NOMO-1 treated with DMSO at 0.1 percent for 48 hours (cell line): ENCODE measurements around the gene MSANTD4.
"Not testable (repeated sequence)": the region's sequence is repeated elsewhere in the genome, so short reads cannot be mapped to it uniquely, and the experiment has no call there.

Experiments
- DNase-seq: peaks from one replicate; lab custom pipeline; 2025; ENCODE audit not compliant: unreplicated experiment; lab: John Stamatoyannopoulos, UW

MSANTD4 gene

DNA sequence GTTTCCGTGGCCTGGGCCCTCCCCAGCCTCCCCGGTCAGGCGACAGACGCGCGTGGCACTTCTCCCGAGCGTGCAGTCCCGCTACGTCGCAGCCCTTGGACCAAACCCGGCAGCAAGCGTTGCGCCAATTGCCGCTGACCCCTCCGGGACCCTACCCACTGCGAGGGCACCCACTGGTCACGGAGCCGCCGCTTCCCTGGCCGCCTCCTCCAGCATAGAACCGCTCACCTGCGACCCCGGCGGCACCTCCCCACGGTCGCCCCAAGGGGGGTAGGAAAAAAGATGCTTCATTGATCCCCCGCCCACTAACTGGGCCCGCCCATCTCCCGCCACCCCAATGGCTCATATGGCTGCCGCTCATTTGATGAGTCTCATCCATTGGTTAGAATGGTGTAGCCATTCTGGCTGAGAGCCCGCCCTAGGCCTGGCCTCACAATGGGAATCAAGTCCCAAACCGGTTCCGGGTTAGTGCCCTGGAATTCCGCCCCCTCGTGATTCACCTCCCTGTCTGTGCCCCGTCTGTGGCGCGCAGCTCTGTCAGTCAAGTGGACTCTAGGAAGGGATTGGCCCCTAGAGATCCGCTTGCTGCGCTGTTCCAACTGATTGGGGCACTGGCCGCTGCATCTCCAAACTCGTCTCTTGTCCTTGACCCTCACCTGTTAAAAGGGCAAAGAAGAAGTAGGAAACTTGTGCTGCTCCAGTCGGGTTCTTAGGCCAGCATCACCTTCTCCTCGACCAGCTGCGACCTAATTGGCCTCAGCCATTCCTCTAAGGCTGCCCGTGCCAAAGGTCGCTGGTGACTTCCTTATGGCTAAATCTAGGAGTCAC lies at the start of gene MSANTD4:
TSS of gene MSANTD4 (minus strand) at position 274 of the 828 bp plus-strand sequence. CDS start 11,323 bp downstream, outside the sequence.
- DNase-seq: peak; percentile 99

DNA sequence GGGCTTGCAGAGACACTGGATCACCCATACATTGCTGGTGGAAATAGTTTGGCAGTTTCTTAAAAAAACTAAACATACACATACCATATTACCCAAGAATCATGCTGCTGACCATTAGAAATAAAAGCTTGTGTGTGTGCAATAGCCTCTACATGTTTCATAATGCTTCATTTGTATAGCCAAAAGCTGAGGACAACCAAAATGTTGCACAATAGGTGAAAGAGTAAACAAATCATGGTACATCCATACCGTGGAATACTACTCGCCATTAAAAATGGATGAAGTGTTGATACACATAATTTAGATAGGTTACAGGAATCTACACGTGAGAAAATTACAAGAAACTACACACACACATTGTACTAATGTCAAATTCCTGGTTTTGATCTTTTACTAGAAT lies 48.6 kb upstream of the MSANTD4 start:
- DNase-seq: no peak

DNA sequence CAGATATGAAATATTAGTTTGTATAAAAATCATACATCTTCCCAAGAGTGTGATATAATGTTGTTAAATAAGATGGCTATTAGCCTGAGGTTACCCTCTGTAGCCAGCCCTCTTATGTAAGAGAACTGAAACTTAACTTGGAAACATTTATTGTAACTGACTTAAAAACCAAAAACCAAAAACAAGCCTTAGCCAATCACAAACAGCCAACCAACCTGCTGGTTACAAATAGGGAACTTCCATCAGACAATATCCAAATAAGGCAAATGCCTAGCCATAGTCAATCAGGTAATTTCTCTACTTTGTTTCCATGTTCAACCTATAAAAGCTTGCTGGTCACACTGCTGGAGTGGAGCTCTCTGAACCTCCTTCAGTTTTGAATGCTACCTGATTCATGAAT lies 41.0 kb upstream of the MSANTD4 start:
- peak; percentile 28 for DNase-seq

DNA sequence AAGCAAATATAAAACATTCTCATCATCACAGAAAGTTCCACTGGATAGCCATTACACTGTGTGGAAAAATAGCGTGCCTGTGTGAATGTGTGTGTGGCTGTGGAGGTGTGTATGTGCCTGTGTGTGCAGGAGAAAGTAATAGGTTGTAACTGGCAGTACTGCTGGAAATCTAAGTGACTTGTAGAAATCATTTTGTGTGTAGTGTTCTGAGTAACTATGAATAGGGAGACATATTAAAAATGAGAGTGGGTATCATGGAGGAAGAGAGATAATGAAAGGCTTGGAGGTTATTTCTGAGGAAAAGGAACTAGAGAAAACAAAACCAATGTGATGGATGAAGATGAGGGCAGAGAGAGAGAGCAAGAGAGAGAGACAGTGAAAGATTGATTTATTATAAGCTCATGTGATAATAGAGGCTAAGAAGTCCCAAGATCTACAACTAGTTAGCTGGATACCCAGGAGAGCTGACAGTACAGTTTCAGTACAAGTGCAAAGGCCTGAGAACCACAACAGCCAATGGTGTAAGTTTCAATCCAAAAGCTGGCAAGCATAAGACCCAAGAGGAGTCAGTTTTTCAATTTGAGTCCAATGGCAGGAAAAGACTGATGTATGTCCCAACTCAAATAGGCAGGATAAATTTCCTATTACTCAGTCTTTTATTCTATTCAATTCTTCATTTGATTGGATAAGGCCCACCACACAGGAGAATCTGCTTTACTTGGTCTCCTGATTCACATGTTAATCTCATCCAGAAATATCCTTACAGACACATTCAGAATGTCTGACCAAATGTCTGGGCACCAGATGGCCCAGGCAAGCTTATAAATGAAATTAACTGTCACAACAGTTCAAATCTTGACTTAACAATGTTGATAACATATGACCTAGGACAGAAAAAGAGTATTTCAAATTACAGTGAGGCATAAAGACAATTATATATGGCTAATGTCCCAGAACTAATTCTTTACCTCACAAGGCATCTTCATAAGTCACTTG lies 40.2 kb upstream of the MSANTD4 start:
- DNase-seq: no peak

DNA sequence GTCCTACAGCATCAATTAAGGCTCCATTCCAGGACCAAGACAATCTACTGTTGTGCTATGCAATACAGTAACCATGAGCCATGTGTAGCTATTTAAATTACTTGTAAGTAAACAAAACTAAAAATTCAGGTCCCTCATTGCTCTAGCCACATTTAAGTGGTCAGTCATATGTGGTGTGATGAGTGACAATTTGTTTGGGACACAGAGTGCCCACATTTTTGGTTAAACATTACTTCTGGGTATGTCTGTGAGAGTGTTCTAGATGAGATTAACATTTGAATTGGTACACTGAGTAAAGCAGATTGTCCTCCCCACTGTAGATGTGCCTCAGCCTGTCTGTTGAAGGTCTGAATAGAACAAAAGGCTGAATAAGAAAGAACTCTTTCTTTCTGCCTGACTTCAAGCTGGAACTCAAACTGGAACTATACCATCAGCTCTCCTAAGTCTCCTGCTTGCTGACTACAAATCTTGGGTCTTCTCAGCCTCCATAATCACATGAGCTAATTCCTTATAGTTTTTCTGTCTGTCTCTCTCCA lies 39.3 kb upstream of the MSANTD4 start:
- no peak for DNase-seq

DNA sequence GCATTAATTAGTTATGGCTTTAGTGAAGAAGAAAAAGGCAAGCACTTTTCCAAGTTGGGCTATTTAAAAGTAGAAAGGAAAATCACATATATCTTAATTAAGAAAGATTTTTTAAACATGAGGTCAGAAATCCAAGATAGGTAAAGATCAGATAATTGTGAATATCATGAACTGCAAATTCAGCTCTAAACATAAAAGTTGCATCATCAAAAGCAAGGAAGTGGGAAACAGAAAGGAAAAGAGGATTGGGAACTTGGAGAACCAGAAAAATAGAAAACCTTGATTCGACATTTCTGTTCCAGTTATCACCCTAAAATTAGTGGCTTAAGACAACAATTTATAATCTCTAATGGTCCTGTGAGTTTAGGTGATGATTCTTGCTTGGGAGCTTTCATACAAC lies 37.6 kb upstream of the MSANTD4 start:
- no peak for DNase-seq

DNA sequence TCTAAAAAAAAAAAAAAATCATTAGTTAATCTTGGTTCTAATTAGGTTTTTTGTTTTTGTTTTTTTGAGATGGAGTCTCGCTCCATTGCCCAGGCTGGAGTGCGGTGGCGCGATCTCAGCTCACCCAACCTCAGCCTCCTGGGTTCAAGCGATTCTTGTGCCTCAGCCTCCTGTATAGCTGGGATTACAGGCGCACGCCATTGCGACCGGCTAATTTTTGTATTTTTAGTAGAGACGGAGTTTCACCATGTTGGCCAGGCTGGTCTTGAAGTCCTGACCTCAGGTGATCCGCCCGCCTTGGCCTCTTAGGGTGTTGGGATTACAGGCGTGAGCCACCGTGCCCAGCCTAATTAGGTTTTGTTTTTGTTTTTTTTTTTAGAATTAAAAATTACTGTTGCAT lies 36.3 kb upstream of the MSANTD4 start:
- DNase-seq: not testable (repeated sequence)

DNA sequence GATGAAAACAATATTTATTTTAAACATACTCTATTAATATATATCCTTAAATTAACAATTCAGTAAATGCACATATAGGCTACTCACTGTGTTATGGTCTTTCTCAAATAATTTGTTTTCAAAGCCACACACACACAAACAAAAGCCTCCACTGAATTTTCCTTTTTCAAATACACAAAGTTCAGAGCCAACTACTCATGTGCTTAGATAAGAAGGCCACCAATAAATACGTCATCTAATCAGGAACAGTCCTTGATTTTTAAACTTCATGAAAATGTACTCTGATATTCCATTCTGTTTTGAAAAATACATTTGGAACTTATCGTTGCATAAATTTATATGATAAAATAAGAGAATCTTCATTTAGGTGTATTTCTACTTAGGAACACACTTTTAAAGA lies 29.1 kb upstream of the MSANTD4 start:
- no peak for DNase-seq

DNA sequence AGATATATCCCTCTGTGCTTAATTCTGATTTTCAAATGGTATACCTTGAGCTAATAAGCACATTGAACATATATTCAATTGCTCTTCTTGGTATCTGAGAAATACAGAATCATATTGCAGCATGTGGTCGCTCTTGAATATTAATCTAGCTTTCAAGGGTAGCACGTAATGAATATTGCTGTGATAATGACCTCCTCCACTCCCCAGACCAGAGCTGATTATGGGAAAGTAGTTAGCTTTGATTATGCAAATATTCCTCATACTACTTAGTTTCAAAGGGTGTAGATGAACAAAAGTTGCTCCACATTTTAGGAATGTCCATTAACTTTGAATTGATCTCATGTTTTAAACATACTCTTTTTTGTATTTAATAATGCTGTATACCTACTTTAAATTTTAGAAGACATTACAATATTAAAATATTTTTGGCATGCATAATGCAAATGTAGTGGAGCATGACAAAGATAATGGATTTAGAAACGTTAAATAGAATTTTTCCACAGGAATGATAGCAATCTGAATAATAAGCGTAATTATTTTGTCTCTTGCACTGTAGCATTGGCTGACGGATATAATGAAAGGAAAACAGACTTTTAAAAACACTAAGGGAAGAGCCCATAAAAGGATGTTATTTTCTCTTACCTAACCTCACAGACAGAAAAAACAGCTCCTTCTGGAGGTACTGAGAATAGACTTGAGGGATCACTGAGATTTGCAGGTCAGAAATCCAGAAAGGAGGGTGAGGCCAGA lies 27.9 kb upstream of the MSANTD4 start:
- DNase-seq: no peak

DNA sequence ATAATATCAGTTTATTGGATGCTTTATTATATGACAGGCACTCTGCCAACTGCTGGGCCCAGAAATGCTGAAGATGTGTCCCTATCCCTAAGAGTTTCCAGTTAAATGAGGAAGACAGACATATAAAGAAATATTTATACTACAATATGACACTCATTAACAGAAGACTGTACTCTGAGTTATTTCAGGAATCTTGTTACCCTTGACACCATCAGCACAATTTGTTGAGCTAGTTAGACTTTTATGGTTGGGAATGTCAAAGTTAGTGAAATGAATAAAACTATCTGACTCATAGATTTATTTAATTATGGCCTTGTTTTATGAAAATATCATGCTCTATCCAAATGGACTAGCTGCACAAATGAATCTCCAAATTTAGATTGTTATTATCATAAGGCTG lies 25.6 kb upstream of the MSANTD4 start:
- DNase-seq: no peak

DNA sequence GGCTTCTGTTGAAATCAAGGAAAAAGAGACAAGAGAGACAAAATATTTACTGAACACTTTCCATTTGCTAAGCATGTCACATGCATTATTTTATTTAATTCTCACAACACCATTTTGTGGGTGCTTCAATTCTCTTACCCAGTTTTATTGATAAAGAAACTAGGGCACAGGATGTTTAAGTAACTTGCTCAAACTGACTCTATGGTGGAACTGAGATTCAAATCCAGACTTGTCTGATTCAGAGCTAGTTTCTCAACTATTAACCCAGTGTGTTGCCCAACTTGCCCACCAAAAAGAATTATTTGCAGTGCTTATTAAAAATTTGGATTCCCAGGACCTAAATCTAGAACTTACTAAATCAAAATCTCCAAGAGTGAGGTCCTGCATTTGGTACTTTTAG lies 21.5 kb upstream of the MSANTD4 start:
- no peak for DNase-seq

DNA sequence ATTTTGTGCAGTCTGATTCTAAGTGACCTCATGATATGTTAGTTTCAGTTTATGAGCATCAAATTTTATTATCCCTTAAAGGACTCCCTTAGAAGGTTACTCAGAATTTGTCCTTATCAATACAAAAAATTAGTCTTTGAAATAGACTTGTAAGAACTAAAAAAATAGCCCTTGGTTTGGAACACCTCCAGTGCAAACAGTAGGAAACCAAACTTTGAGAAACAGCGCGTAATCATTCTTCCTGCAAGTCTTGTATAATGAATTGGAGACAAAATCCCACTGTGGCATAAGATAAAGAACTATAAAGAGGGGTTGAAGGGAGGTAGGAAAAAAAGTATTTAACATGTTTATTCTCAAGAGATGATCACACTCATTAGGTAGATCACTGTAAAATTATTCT lies 10.8 kb upstream of the MSANTD4 start:
- DNase-seq: no peak

DNA sequence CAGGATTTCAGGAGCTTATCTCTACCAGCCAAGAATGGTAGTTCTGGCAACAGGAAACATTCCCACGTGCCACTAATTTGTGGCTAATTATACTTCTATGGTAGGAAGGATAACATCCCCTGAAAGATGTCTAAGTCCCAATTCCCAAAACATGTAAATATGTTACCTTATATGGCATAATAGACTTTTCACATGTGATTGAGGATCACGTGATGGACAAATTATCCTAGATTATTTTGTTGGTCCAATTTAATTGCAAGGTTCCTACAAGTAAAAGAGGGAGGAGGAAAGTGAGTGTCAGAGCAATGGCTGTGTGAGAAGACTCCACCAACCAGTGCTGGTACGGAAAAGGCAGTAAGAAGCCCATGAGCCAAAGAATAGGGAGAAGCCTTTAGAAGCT lies 9.9 kb upstream of the MSANTD4 start:
- DNase-seq: no peak

DNA sequence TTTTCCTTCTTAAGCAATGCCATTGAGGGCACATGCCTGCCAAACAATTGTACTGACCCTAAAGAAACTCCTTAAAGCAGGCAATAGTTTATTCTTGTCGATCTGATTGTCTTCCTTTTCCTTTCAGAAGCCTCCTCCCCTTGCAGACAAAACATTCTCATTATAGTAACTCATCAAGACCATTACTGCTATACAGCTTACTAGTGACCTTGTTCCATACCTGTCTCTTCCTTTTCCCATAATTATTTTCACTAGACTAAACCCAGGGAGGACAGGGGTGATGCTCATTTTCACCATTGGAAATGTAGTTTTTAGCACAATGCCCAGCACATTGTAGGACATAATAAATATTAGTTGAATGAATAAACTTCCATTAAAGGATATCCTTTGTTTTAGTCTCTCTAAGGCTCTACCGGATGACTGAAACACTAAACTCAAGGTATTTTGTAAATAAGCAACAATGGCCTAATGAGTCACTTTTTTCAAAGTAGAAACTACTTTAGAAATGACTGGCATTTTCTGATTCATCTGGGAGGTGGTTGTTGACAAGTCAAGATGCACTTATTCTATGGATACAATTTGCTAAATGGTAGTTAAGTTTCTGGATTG lies 9.3 kb upstream of the MSANTD4 start:
- no peak for DNase-seq

DNA sequence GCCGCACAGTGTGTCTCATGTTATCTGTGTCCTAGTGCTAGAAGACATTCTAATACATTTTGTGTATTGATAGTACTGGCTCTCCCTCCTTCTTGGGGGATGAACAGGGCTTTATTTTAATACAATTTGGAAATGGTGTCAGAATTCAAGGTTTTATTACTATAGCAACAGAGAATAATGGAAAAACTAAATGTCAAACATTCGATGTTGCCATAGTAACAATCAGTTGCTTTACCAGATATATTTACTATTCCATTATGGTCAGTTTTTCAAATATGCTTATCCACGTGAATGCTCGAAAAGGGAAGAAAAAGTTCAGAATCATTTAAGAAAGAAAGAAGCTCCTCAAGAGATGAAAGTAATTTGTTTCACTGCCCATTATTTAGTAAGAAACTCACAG lies 8.6 kb upstream of the MSANTD4 start:
- no peak for DNase-seq

DNA sequence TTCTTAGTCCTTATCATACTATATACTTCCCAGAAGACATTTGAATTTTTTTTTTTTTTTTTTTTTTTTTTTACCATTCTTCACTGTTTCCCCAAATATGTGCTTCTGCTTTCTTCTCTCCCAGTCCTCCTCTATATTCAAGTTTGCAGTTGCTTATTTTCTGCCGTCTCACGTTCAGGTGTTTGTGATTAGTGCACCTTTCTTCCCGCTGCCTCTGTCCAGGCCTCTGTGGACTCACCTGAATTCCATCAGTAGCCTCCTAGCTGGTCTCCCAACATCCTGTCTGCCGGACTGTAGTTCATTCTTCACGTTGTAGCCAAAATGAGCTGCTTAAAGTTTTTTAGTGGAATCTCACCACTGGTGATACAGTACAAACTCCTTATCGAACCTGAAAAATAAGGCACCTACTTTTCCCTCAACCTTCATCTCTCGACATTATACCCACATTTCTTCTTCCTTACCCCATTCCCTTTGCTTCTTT lies 795 bp upstream of the MSANTD4 start:
- no peak for DNase-seq

DNA sequence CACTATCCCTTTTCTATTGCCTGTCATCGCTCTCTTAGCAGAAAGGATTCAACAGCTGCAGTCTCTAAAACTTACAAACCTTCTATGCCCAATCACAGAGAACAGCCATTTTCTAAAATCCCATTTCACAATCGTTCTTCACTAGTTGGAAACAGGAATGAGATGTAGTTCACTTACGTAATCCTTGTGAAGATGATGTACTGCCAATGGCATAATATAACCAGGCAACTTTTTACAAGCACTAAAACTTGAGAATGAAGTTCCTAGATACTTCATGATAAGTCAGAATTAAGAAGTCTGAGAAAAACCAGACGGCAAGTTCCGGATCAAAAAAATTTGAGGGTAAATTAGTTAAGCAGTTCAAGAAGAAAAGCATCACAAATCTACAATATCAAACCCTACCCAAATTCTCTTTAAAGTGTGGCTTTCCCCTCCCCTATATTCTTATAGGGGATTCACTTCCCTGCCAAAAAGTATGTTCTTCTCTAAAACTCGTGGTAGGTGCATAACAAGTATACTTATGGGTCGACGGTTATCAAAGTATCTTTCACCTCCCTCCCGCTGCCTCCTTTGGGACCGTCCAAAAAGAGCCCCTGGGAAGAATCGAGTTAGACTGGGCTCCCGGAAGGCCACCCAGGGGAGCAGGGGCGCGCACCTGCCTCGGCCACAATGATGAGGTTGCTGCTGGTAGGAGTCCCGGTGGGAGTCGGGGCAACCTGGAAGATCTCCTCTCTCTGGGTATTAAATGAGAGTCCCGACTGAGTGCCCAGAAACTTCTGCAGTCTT lies 666 bp downstream of the MSANTD4 start:
- DNase-seq: peak; percentile 45

DNA sequence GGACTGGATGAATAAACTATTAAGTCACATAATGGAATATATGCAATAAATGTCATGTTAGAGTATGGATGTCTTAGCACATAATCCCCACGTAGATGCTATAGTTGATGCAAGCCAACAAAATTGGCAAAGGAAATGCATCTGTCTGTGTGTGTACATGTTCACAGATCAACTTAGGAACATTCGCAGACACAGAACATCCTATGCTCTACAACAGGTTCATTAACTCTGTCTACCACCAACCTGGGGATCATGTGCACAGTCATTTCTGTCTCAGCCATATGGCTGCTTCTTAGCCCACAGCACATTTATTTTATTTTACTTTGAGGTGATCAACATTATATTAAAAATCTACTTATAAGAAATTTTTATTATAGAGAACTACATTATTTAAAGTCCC lies 4.9 kb downstream of the MSANTD4 start:
- DNase-seq: no peak

DNA sequence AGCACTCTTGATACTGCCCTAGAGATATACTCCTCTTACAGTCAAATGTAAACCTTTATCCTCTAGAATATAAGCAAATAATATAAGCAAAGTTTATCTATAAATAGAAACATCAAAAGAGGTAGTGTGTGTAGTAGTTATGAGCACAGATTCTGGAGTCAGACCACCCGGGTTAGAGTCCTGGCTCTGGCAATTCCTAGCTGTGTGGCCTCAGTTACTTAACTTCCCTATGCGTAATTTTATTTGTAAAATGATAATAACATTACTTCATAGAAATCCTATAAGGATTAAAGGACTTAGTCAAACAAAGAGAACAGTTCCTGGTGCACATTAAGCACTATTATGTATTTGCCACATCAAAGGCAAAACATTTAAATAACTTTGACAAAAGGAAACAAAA lies 7.0 kb downstream of the MSANTD4 start:
- DNase-seq: no peak

DNA sequence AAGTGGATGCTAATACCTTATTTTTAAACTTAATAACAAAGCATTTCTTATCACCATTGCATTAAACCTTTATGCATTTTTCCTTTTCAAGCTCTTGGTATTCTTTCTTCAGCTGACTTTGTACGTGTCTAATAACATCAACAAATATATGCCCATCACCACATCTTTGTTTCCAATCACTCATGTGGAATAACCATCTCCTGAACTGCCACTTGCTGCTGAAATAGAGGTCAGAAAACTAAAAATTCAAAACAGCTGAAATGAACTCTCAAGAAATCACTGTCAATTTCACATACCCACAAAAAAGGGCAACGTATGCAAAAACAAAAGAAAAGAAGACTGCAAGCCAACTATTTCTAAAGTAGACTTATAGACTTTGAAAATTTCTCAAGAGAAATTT lies 7.4 kb downstream of the MSANTD4 start:
- no peak for DNase-seq
